Measurements from ENCODE around the gene TNFRSF1A.

The TNFRSF1A gene

GRCh38 chr12:6341417-6342139 is at the start of gene TNFRSF1A:
Gene TNFRSF1A, minus strand, starts transcription at chr12:6342076. Its CDS starts 262 bp downstream, at chr12:6341814.
- peak; percentile 59 for DNase-seq

- DNase-seq: no peak
Observed at GRCh38 chr12:6391013-6391412, 49.1 kb upstream of the TNFRSF1A start.

GRCh38 chr12:6390084-6390799 is 48.4 kb upstream of the TNFRSF1A start:
- no peak for DNase-seq

GRCh38 chr12:6387541-6387940 is 45.7 kb upstream of the TNFRSF1A start:
- no peak for DNase-seq

- DNase-seq: no peak
Observed at GRCh38 chr12:6386491-6386890, 44.6 kb upstream of the TNFRSF1A start.

GRCh38 chr12:6386038-6386437 is 44.2 kb upstream of the TNFRSF1A start:
- no peak for DNase-seq

GRCh38 chr12:6384499-6385436 is 42.9 kb upstream of the TNFRSF1A start:
- peak; percentile 77 for DNase-seq

- peak; percentile 99 for DNase-seq
Observed at GRCh38 chr12:6383572-6384498, 42.0 kb upstream of the TNFRSF1A start, which contains the start of gene LTBR. Gene LTBR, plus strand, starts transcription at chr12:6384162. Its CDS starts 197 bp downstream, at chr12:6384359.

- no peak for DNase-seq
Observed at GRCh38 chr12:6382982-6383381, 41.1 kb upstream of the TNFRSF1A start.

GRCh38 chr12:6382371-6382770 is 40.5 kb upstream of the TNFRSF1A start:
- DNase-seq: no peak

- DNase-seq: no peak
Observed at GRCh38 chr12:6380141-6381121, 38.6 kb upstream of the TNFRSF1A start.

- no peak for DNase-seq
Observed at GRCh38 chr12:6378709-6379472, 37.0 kb upstream of the TNFRSF1A start.

GRCh38 chr12:6377667-6377994 is 35.8 kb upstream of the TNFRSF1A start:
- DNase-seq: peak; percentile 86

- DNase-seq: no peak
Observed at GRCh38 chr12:6376870-6377666, 35.2 kb upstream of the TNFRSF1A start.

GRCh38 chr12:6376079-6376869 is 34.4 kb upstream of the TNFRSF1A start:
- peak; percentile 89 for DNase-seq

- peak; percentile 99 for DNase-seq
Observed at GRCh38 chr12:6375269-6376078, 33.6 kb upstream of the TNFRSF1A start, which contains the start of gene SCNN1A. Gene SCNN1A, minus strand, starts transcription at chr12:6375563. Its CDS starts 780 bp downstream, at chr12:6374783.

- no peak for DNase-seq
Observed at GRCh38 chr12:6374786-6375160, 32.9 kb upstream of the TNFRSF1A start.

Measured in DMS53 (cell line).